Suprapubic skin (tissue), 4 donors: Measurements from ENCODE around the gene APOBEC3H.

Experiments
- EP300 ChIP-seq: sonication (generic); formaldehyde crosslinking; IDR thresholded peaks from one replicate; pipeline ENCODE4 v1.6.1; 2017; ENCODE audit warnings: antibody characterized with exemption
- POLR2A ChIP-seq, 2 donors: fragments of 450-650 bp; IDR thresholded peaks; one replicate each; pipeline ENCODE4 v1.6.1; 2017; ENCODE audit warnings: antibody characterized with exemption in 2 of 2, mild to moderate bottlenecking in 2 of 2, moderate library complexity in 2 of 2
- POLR2AphosphoS5 ChIP-seq, 3 donors: sonication (generic); formaldehyde crosslinking; IDR thresholded peaks; one replicate each; pipeline ENCODE4 v1.6.1; 2017; ENCODE audit warnings: antibody characterized with exemption in 3 of 3
- TF ChIP-seq, protein P1 (sequence below), 2 donors: fragments of 200-600 bp in 1 of 2; fragments of 450-650 bp in 1 of 2; sonication (generic) in 1 of 2; IDR thresholded peaks; one replicate each; pipeline ENCODE4 v1.5.1; 2016 to 2019; ENCODE audit warnings: antibody characterized with exemption in 2 of 2, mild to moderate bottlenecking in 1 of 2, moderate library complexity in 1 of 2

- TF ChIP-seq, protein P1, sequence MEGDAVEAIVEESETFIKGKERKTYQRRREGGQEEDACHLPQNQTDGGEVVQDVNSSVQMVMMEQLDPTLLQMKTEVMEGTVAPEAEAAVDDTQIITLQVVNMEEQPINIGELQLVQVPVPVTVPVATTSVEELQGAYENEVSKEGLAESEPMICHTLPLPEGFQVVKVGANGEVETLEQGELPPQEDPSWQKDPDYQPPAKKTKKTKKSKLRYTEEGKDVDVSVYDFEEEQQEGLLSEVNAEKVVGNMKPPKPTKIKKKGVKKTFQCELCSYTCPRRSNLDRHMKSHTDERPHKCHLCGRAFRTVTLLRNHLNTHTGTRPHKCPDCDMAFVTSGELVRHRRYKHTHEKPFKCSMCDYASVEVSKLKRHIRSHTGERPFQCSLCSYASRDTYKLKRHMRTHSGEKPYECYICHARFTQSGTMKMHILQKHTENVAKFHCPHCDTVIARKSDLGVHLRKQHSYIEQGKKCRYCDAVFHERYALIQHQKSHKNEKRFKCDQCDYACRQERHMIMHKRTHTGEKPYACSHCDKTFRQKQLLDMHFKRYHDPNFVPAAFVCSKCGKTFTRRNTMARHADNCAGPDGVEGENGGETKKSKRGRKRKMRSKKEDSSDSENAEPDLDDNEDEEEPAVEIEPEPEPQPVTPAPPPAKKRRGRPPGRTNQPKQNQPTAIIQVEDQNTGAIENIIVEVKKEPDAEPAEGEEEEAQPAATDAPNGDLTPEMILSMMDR (IDR thresholded peaks at IDR 0.05), result no peak
- TF ChIP-seq POLR2A (IDR thresholded peaks at IDR 0.05) (no peak), POLR2AphosphoS5 (IDR thresholded peaks at IDR 0.05) (no peak), EP300 (no peak)
Measured at GRCh38 chr22:39146256-39147101, 49.4 kb downstream of the APOBEC3H start.
